Neural cell (in vitro differentiated cells): ENCODE results near the gene ARHGAP24.

Experiments used
- EZH2 ChIP-seq: fragments of 200-600, 300-800 bp; shearing (Covaris generic), sonication (generic); IDR thresholded peaks from 2 replicates; pipeline ENCODE4 v1.6.1; 2014; ENCODE audit warnings: antibody characterized with exemption, low read length, borderline replicate concordance, mild to moderate bottlenecking; ENCODE audit not compliant: insufficient read depth, poor library complexity, severe bottlenecking
- SMC3 ChIP-seq: fragments of 450-650 bp; conservative IDR thresholded peaks from 2 replicates; pipeline ENCODE4 v1.6.1; 2014; ENCODE audit warnings: antibody characterized with exemption, mild to moderate bottlenecking, moderate library complexity; ENCODE audit not compliant: poor library complexity
- TF ChIP-seq, protein P1 (sequence below): fragments of 450-650 bp; IDR thresholded peaks from 2 replicates; pipeline ENCODE4 v1.5.1; 2014; ENCODE audit warnings: antibody characterized with exemption, mild to moderate bottlenecking, moderate library complexity; ENCODE audit not compliant: poor library complexity, severe bottlenecking
- TF ChIP-seq, protein P2 (sequence below): IDR thresholded peaks from 2 replicates; pipeline ENCODE4 v1.6.1; 2012; ENCODE audit warnings: borderline replicate concordance

DNA sequence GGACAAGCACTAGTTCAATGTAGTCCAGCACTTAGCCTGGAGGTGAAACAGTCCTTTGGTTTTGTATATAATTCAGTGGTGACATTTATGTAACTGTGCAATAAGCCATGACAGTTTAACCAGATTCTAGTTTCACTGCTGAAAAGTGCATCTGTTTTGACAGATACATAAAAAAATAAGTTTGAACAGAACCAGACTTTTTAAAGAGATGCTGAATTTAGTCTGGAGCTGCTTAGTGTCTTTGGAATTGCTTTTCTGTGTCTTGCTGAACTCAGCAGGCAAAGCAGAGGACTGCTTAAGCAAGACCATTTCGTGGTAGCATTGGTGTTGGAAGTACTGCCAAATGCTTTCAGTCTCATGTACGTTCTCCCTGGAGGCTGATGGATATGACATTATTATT lies 491.4 kb downstream of the ARHGAP24 start:
- TF ChIP-seq, protein P1, sequence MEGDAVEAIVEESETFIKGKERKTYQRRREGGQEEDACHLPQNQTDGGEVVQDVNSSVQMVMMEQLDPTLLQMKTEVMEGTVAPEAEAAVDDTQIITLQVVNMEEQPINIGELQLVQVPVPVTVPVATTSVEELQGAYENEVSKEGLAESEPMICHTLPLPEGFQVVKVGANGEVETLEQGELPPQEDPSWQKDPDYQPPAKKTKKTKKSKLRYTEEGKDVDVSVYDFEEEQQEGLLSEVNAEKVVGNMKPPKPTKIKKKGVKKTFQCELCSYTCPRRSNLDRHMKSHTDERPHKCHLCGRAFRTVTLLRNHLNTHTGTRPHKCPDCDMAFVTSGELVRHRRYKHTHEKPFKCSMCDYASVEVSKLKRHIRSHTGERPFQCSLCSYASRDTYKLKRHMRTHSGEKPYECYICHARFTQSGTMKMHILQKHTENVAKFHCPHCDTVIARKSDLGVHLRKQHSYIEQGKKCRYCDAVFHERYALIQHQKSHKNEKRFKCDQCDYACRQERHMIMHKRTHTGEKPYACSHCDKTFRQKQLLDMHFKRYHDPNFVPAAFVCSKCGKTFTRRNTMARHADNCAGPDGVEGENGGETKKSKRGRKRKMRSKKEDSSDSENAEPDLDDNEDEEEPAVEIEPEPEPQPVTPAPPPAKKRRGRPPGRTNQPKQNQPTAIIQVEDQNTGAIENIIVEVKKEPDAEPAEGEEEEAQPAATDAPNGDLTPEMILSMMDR, result no peak
- TF ChIP-seq, protein P2, sequence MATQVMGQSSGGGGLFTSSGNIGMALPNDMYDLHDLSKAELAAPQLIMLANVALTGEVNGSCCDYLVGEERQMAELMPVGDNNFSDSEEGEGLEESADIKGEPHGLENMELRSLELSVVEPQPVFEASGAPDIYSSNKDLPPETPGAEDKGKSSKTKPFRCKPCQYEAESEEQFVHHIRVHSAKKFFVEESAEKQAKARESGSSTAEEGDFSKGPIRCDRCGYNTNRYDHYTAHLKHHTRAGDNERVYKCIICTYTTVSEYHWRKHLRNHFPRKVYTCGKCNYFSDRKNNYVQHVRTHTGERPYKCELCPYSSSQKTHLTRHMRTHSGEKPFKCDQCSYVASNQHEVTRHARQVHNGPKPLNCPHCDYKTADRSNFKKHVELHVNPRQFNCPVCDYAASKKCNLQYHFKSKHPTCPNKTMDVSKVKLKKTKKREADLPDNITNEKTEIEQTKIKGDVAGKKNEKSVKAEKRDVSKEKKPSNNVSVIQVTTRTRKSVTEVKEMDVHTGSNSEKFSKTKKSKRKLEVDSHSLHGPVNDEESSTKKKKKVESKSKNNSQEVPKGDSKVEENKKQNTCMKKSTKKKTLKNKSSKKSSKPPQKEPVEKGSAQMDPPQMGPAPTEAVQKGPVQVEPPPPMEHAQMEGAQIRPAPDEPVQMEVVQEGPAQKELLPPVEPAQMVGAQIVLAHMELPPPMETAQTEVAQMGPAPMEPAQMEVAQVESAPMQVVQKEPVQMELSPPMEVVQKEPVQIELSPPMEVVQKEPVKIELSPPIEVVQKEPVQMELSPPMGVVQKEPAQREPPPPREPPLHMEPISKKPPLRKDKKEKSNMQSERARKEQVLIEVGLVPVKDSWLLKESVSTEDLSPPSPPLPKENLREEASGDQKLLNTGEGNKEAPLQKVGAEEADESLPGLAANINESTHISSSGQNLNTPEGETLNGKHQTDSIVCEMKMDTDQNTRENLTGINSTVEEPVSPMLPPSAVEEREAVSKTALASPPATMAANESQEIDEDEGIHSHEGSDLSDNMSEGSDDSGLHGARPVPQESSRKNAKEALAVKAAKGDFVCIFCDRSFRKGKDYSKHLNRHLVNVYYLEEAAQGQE, result no peak
- TF ChIP-seq EZH2 (no peak), SMC3 (no peak)
